Stromal cell of bone marrow (primary cell): ENCODE measurements around the gene EGR1.

Experiments
- DNase-seq: peaks from one replicate; pipeline ENCODE4 v3.0.0-alpha.2; 2012; ENCODE audit warnings: low read depth

EGR1 gene

GRCh38 chr5:138453590-138453989 is 11.7 kb upstream of the EGR1 start:
- DNase-seq, result no peak

DNA sequence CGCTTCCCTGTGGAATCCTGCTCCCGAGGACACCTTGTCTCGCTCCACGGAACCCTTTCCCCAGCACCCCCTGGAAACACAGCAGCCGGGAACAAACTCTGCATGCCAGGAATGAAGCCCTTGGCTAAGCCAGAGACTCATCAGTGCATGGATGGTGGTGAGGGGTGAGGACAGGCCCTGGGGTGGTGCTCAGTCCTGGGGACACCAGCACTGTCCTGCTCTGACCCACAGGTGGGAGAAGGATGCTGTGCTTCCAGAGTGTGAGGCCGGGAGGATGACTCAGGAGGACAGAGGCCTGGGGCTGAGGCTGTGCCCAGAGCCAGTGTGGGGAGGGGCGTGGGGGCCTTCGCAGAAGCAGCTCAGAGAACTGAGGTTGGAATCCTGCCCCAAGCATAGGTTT is 11.2 kb upstream of the EGR1 start:
- DNase-seq, result no peak

GRCh38 chr5:138455232-138455930 is 9.9 kb upstream of the EGR1 start:
- DNase-seq, result no peak

- no peak for DNase-seq
Observed at GRCh38 chr5:138457531-138458275, 7.6 kb upstream of the EGR1 start.

DNA sequence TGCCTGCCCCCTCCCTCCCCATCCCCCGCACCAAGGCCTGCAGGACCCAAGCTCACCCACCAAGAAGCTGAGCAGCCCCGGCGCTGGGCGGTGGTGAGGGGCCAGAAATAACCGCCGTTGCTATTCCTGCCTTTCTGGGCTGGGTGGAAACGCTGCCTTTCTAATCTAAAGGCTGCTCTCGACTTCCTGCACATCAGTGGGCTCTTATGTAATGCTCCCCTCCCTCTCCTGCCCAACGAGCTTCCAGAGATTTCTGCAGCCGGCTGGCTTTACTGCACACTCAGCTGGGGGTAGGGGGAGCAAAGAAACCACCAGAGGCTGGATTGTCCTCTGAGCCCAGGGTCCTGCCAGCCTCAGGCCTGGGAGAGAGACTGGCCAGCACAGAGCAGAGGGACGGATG is 6.9 kb upstream of the EGR1 start:
- DNase-seq, result no peak

DNA sequence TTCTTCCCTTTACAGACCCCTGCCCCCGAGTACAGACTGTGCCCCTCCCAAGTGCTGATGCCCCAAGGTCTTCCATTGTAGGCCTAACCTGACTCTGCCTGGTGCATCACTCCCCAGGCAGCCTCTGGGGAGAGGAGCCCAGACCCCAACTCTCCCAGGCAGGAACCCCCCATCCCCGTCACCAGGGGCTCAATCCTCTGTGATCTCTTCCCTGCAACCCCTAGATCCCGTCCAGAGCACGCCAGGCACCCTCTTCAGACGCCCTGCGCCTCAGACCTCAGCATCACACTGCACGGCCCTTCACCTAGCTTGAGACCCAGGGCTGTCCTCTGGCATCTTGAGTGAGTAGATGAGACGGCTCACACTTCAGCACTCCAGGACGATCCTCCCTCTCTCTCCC is 6.4 kb upstream of the EGR1 start:
- DNase-seq, result no peak

DNA sequence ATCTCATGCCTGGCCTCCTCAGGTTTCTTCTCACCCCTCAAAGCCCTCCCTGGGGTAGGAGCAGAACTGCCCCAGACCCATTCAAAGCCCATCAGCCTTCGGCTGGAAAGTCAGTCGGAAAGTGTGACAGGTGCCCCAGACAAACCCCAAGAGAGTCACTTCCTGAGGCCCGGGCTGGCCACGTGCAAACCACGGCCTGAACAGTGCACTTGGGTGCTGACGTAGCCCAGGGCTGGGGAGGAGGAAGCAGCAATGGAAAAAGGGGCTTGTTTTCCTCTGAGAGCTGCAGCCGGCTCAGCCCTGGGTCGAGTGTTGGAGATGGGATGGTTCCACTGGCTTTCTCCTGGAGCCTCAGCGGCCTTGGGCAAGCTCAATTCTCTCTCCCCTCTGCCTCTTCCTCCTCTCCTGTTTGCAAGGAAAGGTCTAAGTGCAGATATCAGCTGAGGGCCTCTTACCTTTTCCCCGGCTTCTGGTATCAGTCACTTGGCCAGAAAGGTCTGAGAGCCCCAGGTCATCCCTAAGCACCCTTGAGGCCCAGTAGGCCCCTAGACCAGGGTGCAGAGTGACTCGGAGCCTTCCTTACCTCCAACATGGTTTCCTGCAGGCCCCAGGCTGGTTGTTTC is 5.9 kb upstream of the EGR1 start:
- DNase-seq, result no peak

GRCh38 chr5:138460032-138460693 is 5.1 kb upstream of the EGR1 start:
- no peak for DNase-seq

- DNase-seq, result peak; percentile 90
Observed at GRCh38 chr5:138461343-138462125, 3.7 kb upstream of the EGR1 start.

GRCh38 chr5:138463419-138464007 is 1.8 kb upstream of the EGR1 start:
- peak; percentile 80 for DNase-seq

GRCh38 chr5:138464008-138464387 is 1.3 kb upstream of the EGR1 start:
- peak; percentile 92 for DNase-seq

DNA sequence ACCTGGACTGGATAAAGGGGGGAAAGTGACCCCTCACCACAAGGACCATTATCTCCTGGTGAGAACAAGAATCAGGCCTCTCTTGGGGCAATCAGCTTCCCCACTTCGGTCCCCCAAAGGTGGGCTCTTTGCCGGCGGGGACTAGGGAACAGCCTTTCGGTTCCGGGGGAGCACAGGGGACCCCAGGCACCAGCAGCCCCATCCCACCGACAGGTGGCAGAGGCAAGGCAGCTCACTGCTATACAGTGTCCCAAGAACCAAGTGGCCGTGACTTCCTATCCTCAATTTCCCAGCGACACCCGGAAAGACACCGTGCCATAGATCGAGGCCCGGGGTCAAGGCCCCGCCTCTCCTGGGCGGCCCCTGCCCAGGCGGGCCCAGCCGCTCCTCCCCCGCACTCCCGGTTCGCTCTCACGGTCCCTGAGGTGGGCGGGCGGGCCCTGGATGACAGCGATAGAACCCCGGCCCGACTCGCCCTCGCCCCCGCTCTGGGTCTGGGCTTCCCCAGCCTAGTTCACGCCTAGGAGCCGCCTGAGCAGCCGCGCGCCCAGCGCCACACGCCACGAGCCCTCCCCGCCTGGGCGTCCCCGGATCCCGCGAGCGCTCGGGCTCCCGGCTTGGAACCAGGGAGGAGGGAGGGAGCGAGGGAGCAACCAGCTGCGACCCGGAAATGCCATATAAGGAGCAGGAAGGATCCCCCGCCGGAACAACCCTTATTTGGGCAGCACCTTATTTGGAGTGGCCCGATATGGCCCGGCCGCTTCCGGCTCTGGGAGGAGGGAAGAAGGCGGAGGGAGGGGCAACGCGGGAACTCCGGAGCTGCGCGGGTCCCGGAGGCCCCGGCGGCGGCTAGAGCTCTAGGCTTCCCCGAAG is 655 bp upstream of the EGR1 start:
- DNase-seq, result peak; percentile 99

GRCh38 chr5:138466125-138466899 is 1.0 kb downstream of the EGR1 start:
- no peak for DNase-seq

DNA sequence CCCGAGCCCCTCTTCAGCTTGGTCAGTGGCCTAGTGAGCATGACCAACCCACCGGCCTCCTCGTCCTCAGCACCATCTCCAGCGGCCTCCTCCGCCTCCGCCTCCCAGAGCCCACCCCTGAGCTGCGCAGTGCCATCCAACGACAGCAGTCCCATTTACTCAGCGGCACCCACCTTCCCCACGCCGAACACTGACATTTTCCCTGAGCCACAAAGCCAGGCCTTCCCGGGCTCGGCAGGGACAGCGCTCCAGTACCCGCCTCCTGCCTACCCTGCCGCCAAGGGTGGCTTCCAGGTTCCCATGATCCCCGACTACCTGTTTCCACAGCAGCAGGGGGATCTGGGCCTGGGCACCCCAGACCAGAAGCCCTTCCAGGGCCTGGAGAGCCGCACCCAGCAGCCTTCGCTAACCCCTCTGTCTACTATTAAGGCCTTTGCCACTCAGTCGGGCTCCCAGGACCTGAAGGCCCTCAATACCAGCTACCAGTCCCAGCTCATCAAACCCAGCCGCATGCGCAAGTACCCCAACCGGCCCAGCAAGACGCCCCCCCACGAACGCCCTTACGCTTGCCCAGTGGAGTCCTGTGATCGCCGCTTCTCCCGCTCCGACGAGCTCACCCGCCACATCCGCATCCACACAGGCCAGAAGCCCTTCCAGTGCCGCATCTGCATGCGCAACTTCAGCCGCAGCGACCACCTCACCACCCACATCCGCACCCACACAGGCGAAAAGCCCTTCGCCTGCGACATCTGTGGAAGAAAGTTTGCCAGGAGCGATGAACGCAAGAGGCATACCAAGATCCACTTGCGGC is 1.8 kb downstream of the EGR1 start:
- no peak for DNase-seq

GRCh38 chr5:138467711-138468132 is 2.4 kb downstream of the EGR1 start:
- no peak for DNase-seq

DNA sequence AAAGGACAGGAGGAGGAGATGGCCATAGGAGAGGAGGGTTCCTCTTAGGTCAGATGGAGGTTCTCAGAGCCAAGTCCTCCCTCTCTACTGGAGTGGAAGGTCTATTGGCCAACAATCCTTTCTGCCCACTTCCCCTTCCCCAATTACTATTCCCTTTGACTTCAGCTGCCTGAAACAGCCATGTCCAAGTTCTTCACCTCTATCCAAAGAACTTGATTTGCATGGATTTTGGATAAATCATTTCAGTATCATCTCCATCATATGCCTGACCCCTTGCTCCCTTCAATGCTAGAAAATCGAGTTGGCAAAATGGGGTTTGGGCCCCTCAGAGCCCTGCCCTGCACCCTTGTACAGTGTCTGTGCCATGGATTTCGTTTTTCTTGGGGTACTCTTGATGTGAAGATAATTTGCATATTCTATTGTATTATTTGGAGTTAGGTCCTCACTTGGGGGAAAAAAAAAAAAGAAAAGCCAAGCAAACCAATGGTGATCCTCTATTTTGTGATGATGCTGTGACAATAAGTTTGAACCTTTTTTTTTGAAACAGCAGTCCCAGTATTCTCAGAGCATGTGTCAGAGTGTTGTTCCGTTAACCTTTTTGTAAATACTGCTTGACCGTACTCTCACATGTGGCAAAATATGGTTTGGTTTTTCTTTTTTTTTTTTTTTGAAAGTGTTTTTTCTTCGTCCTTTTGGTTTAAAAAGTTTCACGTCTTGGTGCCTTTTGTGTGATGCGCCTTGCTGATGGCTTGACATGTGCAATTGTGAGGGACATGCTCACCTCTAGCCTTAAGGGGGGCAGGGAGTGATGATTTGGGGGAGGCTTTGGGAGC is 3.1 kb downstream of the EGR1 start:
- no peak for DNase-seq

DNA sequence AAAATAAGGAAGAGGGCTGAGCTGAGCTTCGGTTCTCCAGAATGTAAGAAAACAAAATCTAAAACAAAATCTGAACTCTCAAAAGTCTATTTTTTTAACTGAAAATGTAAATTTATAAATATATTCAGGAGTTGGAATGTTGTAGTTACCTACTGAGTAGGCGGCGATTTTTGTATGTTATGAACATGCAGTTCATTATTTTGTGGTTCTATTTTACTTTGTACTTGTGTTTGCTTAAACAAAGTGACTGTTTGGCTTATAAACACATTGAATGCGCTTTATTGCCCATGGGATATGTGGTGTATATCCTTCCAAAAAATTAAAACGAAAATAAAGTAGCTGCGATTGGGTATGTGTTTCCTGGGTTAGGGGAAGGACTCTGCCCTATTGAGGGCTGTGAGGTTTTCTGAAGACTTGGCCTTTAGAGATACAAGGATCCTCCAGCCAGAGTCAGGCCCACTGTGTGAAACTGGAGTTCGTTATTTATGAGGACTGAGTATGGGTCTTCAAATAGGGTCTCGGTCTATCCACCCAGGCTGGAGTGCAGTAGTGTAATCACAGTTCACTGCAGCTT is 3.8 kb downstream of the EGR1 start:
- DNase-seq, result no peak
